Upper lobe of left lung (tissue), 6 donors: Measurements from ENCODE around the gene AGPAT4. TPM values are rescaled to one million over a fixed set of nuclear protein-coding genes. Genes with fewer than 3 reads are reported as not detected.
A peak's percentile ranks its signal among the peaks of the same experiment; 100 is the strongest.

Source experiments
- ATAC-seq, 2 donors: fragments of 200-7000 bp; cut with Tn5 transposase; one replicate each; pipeline ENCODE4 v1.9.1; 2022; ENCODE audit warnings: mild to moderate bottlenecking in 2 of 2, moderate library complexity in 2 of 2; ENCODE audit not compliant: low FRiP score in 2 of 2
- DNase-seq, 2 donors: peaks; one replicate each; pipeline ENCODE4 v3.0.0-alpha.2; 2019 to 2020
- H3K27ac ChIP-seq, 4 donors: fragments of 200-600 bp; sonication (generic); one replicate each; pipeline ENCODE4 v1.5.1; 2016 to 2019
- H3K27me3 ChIP-seq, 4 donors: fragments of 200-600 bp; sonication (generic); one replicate each; pipeline ENCODE4 v1.5.1; 2017 to 2019
- H3K36me3 ChIP-seq, 4 donors: fragments of 200-600 bp; sonication (generic); one replicate each; pipeline ENCODE4 v1.5.1; 2016 to 2019
- H3K4me1 ChIP-seq, 4 donors: fragments of 200-600 bp; sonication (generic); one replicate each; pipeline ENCODE4 v1.5.1; 2018 to 2019
- H3K4me3 ChIP-seq, 4 donors: fragments of 200-600 bp; sonication (generic); one replicate each; pipeline ENCODE4 v1.5.1; 2017 to 2019; ENCODE audit warnings: mild to moderate bottlenecking in 2 of 4, moderate library complexity in 1 of 4
- H3K9me3 ChIP-seq, 4 donors: fragments of 200-600 bp; sonication (generic); one replicate each; pipeline ENCODE4 v1.5.1; 2018 to 2019
- CTCF ChIP-seq, 6 experiments: fragments of 450-650 bp in 4 of 6; fragments of 200-600 bp in 2 of 6; sonication (generic) in 2 of 6; IDR thresholded peaks; one replicate each; pipeline ENCODE4 v1.5.1; 2016 to 2019; ENCODE audit warnings: antibody characterized with exemption in 6 of 6
- EP300 ChIP-seq, 4 donors: sonication (generic); formaldehyde crosslinking; IDR thresholded peaks; one replicate each; pipeline ENCODE4 v1.5.1; 2017; ENCODE audit warnings: antibody characterized with exemption in 4 of 4, control low read depth in 2 of 4
- POLR2A ChIP-seq, 4 donors: fragments of 450-650 bp; IDR thresholded peaks; one replicate each; pipeline ENCODE4 v1.5.1; 2016 to 2017; ENCODE audit warnings: antibody characterized with exemption in 4 of 4, mild to moderate bottlenecking in 2 of 4
- POLR2AphosphoS5 ChIP-seq, 2 donors: sonication (generic); formaldehyde crosslinking; IDR thresholded peaks; one replicate each; pipeline ENCODE4 v1.5.1; 2017; ENCODE audit warnings: antibody characterized with exemption in 2 of 2
- WGBS, 2 donors: methylation state at CpG; one replicate each; pipeline ENCODE4 v1.1.5; 2017 to 2018; 5-methylcytosine and 5-hydroxymethylcytosine counted together
- total RNA-seq, 6 donors: library from RNA; depleted of rRNA in 4 of 6; stranded (reverse); fragments of >200 nt in 4 of 6; gene quantifications; one replicate each; pipeline versions ENCODE4 v1.1.0 to v1.2.1, GENCODE V29; 2016 to 2021
- donor health status: DM: no; HTN: no; CAD: no; lungs with moderate emphysema.
- donor health status: DM: no; HTN: yes; CAD: no; lungs with severe emphysema.

The AGPAT4 gene
- total RNA-seq, 6 donors from 2014 or later: 7.0 to 26.3 (median 14.4) TPM

DNA sequence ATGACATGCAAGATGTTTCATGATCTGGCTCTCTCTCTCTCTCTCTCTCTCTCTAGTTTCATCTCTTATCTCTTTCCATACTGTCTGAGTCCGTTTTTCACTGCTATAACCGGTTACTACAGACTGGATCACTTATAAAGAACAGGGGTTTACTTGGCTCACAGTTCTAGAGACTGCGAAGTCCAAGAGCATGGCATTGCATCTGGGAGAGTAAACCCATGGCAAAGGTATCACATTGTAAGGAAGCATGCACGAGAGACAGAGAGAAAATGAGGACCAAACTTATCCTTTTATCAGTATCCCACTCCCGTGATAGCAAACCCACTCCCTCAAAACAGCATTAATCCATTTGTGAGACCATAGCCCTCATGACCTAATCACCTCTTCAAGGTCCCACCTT is 7.2 kb upstream of the AGPAT4 start:
- no peaks in the 10 kb centered on the region for H3K27me3 ChIP-seq
- ATAC-seq (no peak), DNase-seq (no peak)
- H3K4me3 ChIP-seq: no peak overlapping the region
- no peak for TF ChIP-seq EP300 (IDR thresholded peaks at IDR 0.05)
- H3K4me1 ChIP-seq: no peaks in the 10 kb centered on the region
- no peaks in the 10 kb centered on the region for H3K36me3 ChIP-seq
- WGBS, 2 donors: 89 to 90% methylated on average over 5 of the region's 5 CpGs
- no peak overlapping the region for H3K27ac ChIP-seq
- no peaks in the 10 kb centered on the region for H3K9me3 ChIP-seq

- DNase-seq: no peak
- H3K9me3 ChIP-seq: no peaks in the 10 kb centered on the region
- H3K36me3 ChIP-seq: no peaks in the 10 kb centered on the region
- TF ChIP-seq CTCF (IDR thresholded peaks at IDR 0.05): no peak
- no peak for TF ChIP-seq EP300 (IDR thresholded peaks at IDR 0.05)
- TF ChIP-seq POLR2A (IDR thresholded peaks at IDR 0.05): no peak
- 69 to 76% methylated on average over 7 of the region's 7 CpGs for WGBS, 2 donors
- H3K4me1 ChIP-seq: no peaks in the 10 kb centered on the region
- H3K27me3 ChIP-seq: no peaks in the 10 kb centered on the region
- no peak overlapping the region for H3K27ac ChIP-seq
- H3K4me3 ChIP-seq: no peak overlapping the region
- ATAC-seq: no peak
Observed at GRCh38 chr6:161279677-161280415, 6.0 kb upstream of the AGPAT4 start.

DNA sequence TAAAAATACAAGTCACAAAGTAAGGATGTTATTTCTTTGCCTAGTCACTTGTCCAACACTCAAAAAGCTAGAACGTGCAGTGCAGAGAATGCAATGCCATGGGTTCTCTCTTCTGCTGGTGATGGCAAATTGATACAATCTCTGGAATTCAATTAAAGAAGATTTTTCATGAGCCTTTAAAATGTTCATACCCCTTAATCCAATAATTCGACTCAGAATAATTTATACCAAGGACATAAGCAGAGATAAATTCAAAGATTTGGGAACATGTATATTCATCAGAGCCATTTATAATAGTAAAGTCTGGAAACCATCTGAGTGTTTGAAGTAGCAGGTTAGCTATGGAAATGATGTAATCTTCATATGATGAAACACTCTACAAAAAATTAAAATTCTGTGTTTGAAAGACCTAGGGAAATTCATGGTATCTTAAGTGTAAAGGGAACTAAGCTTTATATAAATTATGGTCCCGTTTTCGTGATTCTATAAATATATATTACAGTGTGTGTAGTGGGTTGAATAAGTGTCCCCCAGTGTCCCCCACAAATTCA is 2.8 kb upstream of the AGPAT4 start:
- no peaks in the 10 kb centered on the region for H3K9me3 ChIP-seq
- no peak for ATAC-seq
- H3K27me3 ChIP-seq: no peaks in the 10 kb centered on the region
- 87 to 91% methylated on average over 4 of the region's 4 CpGs for WGBS, 2 donors
- H3K4me3 ChIP-seq: no peak overlapping the region
- H3K36me3 ChIP-seq: no peaks in the 10 kb centered on the region
- H3K4me1 ChIP-seq: peaks cover 5 to 16% (median 7%) of the 10 kb centered on the region in 4 donors
- no peak overlapping the region for H3K27ac ChIP-seq
- TF ChIP-seq EP300 (IDR thresholded peaks at IDR 0.05) (no peak), POLR2AphosphoS5 (IDR thresholded peaks at IDR 0.05) (no peak), CTCF (IDR thresholded peaks at IDR 0.05) (no peak), POLR2A (IDR thresholded peaks at IDR 0.05) (no peak)
- DNase-seq: no peak

GRCh38 chr6:161274898-161275297 is 1.0 kb upstream of the AGPAT4 start:
- Histone ChIP-seq H3K27ac (no peak overlapping the region), H3K4me3 (no peak overlapping the region), H3K27me3 (no peaks in the 10 kb centered on the region), H3K9me3 (no peaks in the 10 kb centered on the region), H3K4me1 (peaks cover 5 to 20% (median 7%) of the 10 kb centered on the region in 4 donors), H3K36me3 (no peaks in the 10 kb centered on the region)
- 56 to 84% methylated on average over 2 of the region's 2 CpGs for WGBS, 2 donors
- ATAC-seq (no peak), DNase-seq (no peak)
- TF ChIP-seq CTCF (IDR thresholded peaks at IDR 0.05): no peak
- no peak for TF ChIP-seq POLR2AphosphoS5 (IDR thresholded peaks at IDR 0.05)
- TF ChIP-seq POLR2A (IDR thresholded peaks at IDR 0.05): no peak
- no peak for TF ChIP-seq EP300 (IDR thresholded peaks at IDR 0.05)

- H3K4me1 ChIP-seq: peaks cover 5 to 20% (median 7%) of the 10 kb centered on the region in 4 donors
- TF ChIP-seq EP300 (IDR thresholded peaks at IDR 0.05): no peak
- no peak for TF ChIP-seq POLR2AphosphoS5 (IDR thresholded peaks at IDR 0.05)
- TF ChIP-seq CTCF (IDR thresholded peaks at IDR 0.05): no peak
- TF ChIP-seq POLR2A (IDR thresholded peaks at IDR 0.05): no peak
- H3K36me3 ChIP-seq: no peaks in the 10 kb centered on the region
- DNase-seq (no peak), ATAC-seq (no peak)
- peak overlapping the region; percentile 54 to 82 (median 78) for H3K27ac ChIP-seq
- peak overlapping the region; percentile 31 to 77 (median 62) for H3K4me3 ChIP-seq
- 14 to 21% methylated on average over 8 of the region's 8 CpGs for WGBS, 2 donors
- H3K9me3 ChIP-seq: no peaks in the 10 kb centered on the region
- H3K27me3 ChIP-seq: no peaks in the 10 kb centered on the region
Observed at GRCh38 chr6:161274488-161274858, 612 bp upstream of the AGPAT4 start.
